ENCODE data around the gene PIEZO2. TPM values are rescaled to one million over a fixed set of nuclear protein-coding genes. Genes with fewer than 3 reads are reported as not detected.

Gene PIEZO2
- total RNA-seq (2022; extraction: Qiagen RNA extraction): 0.52 to 0.96 TPM (median 0.59 TPM) in 5 replicates

DNA sequence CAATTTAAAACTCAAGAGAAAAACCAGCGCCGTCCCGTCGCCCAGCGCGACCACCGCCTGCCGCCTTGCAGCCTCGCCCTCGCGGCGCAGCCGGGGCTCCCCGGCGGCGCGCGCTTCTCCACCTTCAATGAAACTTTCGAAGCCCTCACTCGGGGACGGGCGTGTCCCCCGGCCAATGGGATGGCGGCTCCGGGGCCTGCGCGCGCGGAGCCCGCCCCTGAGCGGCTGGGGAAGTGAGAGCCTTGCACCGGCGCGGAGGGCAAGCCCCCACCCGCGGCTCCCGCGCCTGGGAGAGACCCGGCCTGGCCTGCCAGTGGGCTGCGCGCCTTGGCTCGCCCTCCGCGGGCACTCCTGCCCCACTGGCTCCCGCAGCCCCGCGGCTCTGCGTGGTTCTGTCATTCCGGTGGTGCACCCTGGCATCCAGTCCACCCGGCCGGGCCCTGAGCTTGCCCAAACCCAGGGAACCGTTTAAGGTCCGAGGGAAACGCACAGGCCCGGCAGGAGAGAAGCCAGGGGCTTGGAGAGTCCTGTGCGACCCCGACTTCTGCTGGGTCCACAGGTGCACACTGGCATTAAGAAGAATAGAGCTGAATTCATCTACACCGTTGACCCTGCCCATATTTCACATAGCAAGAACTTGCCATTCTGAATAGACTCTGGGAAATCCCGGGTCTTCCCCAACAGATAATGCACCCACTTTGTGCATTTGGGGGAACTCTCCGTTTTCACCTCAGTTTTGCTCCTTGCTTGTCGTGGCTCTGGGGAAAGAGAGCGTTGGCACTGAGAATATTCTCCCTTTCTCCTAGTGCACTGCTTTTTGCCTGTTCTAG lies at the start of gene PIEZO2:
Gene PIEZO2, minus strand, starts transcription at position 129 of the 830 bp plus-strand sequence. CDS start 981 bp downstream, outside the sequence.

Data from A549 treated with AZD2906 at 1 μM for 4 hours (cell line).